GM12892 (cell line): ENCODE measurements around the gene INPP5A.

Experiments used
- POLR2A ChIP-seq: IDR thresholded peaks from 2 replicates; pipeline ENCODE4 v1.6.1; 2011; ENCODE audit warnings: low read depth, low read length, control low read depth
- POLR2AphosphoS5 ChIP-seq: IDR thresholded peaks from 2 replicates; pipeline ENCODE4 v1.6.1; 2011; ENCODE audit warnings: low read depth, low read length, control low read depth
- TAF1 ChIP-seq: IDR thresholded peaks from 2 replicates; pipeline ENCODE4 v1.6.1; 2011; ENCODE audit warnings: low read depth, mild to moderate bottlenecking, control low read depth, low read length, borderline replicate concordance

DNA sequence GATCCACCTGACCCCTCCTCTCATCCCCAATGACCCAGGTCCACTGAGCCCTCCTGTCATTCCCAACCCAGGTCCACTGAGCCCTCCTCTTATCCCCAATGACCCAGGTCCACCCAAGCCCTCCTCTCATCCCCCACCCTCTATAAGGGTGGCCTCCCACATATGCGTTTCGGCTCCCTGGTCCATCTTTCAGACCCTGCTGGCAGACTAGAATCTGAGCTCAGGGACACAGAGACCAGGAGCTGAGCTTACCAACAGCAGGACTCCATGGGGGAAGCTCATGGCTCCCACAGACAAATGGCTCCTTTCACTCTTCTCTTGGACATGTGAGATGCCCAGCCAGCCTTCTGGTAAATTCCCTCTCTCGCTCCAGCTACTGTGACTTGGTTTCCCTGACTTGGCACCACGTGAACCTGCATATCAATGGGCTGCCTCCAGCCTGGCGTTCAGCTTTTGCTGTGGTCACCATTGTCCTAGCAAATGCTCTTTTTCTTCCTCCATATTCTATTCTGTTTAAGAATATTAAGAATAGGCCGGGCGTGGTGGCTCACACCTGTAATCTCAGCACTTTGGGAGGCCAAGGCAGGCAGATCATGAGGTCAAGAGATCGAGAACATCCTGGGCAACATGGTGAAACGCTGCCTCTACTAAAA lies 24.8 kb upstream of the INPP5A start:
- TF ChIP-seq POLR2A (no peak), TAF1 (no peak), POLR2AphosphoS5 (no peak)
